ENCODE results near the gene ZNF674. TPM values are rescaled to one million over a fixed set of nuclear protein-coding genes. Genes with fewer than 3 reads are reported as not detected.

ZNF674 gene
- total and polyA plus RNA-seq, 9 of the 15 experiments (the other 6 are each of a cell fraction or from before 2014, with no cell fraction given), result 1.2 to 4.7 (median 2.6) TPM

DNA sequence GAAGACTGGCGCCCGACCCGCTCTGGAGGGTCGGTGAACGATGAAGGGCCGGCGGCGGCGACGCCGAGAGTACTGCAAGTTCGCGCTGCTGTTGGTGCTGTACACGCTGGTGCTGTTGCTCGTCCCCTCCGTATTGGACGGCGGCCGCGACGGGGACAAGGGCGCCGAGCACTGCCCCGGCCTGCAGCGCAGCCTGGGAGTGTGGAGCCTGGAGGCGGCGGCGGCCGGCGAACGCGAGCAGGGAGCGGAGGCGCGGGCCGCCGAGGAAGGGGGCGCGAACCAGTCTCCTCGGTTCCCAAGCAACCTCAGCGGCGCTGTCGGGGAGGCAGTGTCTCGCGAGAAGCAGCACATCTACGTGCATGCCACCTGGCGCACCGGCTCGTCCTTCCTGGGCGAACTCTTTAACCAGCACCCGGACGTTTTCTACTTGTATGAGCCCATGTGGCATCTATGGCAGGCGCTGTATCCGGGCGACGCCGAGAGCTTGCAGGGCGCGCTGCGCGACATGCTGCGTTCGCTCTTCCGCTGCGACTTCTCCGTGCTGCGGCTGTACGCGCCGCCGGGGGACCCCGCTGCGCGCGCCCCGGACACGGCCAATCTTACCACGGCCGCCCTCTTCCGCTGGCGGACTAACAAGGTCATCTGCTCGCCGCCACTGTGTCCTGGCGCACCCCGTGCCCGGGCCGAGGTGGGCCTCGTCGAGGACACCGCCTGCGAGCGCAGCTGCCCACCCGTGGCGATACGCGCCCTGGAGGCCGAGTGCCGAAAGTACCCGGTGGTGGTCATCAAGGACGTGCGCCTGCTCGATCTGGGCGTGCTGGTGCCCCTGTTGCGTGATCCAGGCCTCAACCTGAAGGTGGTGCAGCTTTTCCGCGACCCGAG, 28.9 kb upstream of the ZNF674 start:
- FAIRE-seq (no peak), ATAC-seq (no peak), DNase-seq (ENCODE audit: extremely low read depth in 1 of 4, low spot score in 3 of 4) (no peak)
- ChIA-PET CTCF (ENCODE audit: low intra/inter-chr PET ratio) (no interaction called here), POLR2A (no interaction called here)
- H4K20me1 ChIP-seq (replicated peaks; ENCODE audit: control insufficient read depth, insufficient read depth, low read length), result no peaks in the 10 kb centered on the region
- no peaks in the 10 kb centered on the region for H3K36me3 ChIP-seq (ENCODE audit: control insufficient read depth, insufficient read depth, low read length)
- H3K27me3 ChIP-seq (ENCODE audit: control insufficient read depth in 2 of 2, insufficient read depth in 2 of 2, low read length in 2 of 2), result no peaks in the 10 kb centered on the region
- H3K4me3 ChIP-seq, result no peak overlapping the region
- no peaks in the 10 kb centered on the region for H3K9me1 ChIP-seq (ENCODE audit: control insufficient read depth, insufficient read depth, low read length)
- TF ChIP-seq ZBTB33 (CRISPR knock-in tag; IDR thresholded peaks at IDR 0.05) (no peak), MTA1 (IDR thresholded peaks at IDR 0.05; ENCODE audit: borderline replicate concordance) (no peak), MNT (conservative IDR thresholded peaks at IDR 0.05) (no peak), ZNF165 (CRISPR knock-in tag; IDR thresholded peaks at IDR 0.05; ENCODE audit: borderline replicate concordance) (no peak), KLF1 (tag; IDR thresholded peaks at IDR 0.05) (no peak), ZNF740 (CRISPR knock-in tag; IDR thresholded peaks at IDR 0.05) (no peak), ZNF740 (tag; IDR thresholded peaks at IDR 0.05) (no peak), POLR3A (IDR thresholded peaks at IDR 0.05; ENCODE audit: borderline replicate concordance, extremely low read depth, insufficient read depth, insufficient read length) (no peak), ZNF512 (tag; IDR thresholded peaks at IDR 0.05) (no peak), ZNF79 (CRISPR knock-in tag; IDR thresholded peaks at IDR 0.05; ENCODE audit: low read depth) (no peak)
- TF ChIP-seq, protein P1, sequence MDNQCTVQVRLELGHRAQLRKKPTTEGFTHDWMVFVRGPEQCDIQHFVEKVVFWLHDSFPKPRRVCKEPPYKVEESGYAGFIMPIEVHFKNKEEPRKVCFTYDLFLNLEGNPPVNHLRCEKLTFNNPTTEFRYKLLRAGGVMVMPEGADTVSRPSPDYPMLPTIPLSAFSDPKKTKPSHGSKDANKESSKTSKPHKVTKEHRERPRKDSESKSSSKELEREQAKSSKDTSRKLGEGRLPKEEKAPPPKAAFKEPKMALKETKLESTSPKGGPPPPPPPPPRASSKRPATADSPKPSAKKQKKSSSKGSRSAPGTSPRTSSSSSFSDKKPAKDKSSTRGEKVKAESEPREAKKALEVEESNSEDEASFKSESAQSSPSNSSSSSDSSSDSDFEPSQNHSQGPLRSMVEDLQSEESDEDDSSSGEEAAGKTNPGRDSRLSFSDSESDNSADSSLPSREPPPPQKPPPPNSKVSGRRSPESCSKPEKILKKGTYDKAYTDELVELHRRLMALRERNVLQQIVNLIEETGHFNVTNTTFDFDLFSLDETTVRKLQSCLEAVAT (IDR thresholded peaks at IDR 0.05), result no peak
- H3K4me2 ChIP-seq (ENCODE audit: insufficient read depth, low read length), result no peak overlapping the region
- H3K4me1 ChIP-seq (replicated peaks in 1 of 2; ENCODE audit: control insufficient read depth in 2 of 2, insufficient read depth in 2 of 2, low read length in 2 of 2), result no peaks in the 10 kb centered on the region; a peak in 1 of 5 replicates
- H3K79me2 ChIP-seq (ENCODE audit: control insufficient read depth, insufficient read depth, low read length), result no peaks in the 10 kb centered on the region
- H3K9ac ChIP-seq (ENCODE audit: insufficient read depth in 1 of 2, low read depth in 2 of 2, low read length in 2 of 2), result no peak overlapping the region
- H3K9me3 ChIP-seq (replicated peaks; ENCODE audit: control insufficient read depth, insufficient read depth, low read depth, low read length), result no peaks in the 10 kb centered on the region
- intact Hi-C loops (cut with micrococcal nuclease) (no loop called here), in situ Hi-C loops (cut with MboI) (no loop called here)
- no peak overlapping the region for H2AFZ ChIP-seq (ENCODE audit: low read depth, low read length)
- no TSS peak for BruUV-seq (replicated peaks)
- WGBS (ENCODE audit: insufficient coverage, low coverage, missing lambda C conversion rate), result 78% methylated on average over 9 of the region's 107 CpGs
- H3K27ac ChIP-seq (ENCODE audit: extremely low read depth, low read depth, low read length), result no peak overlapping the region

Measured in K562 (cell line).